Measurements from ENCODE around the gene SF3A2. TPM values are rescaled to one million over a fixed set of nuclear protein-coding genes. Genes with fewer than 3 reads are reported as not detected.

Gene SF3A2
- total RNA-seq, 1 donor from 2014 or later: 39.7 TPM

GRCh38 chr19:2239771-2240770, 3.4 kb downstream of the SF3A2 start:
- peak; percentile 33 for DNase-seq (ENCODE audit: low spot score)

- no peak for DNase-seq (ENCODE audit: low spot score)
Measured at GRCh38 chr19:2240881-2241760, 4.5 kb downstream of the SF3A2 start.

GRCh38 chr19:2242092-2242537, 5.5 kb downstream of the SF3A2 start:
- DNase-seq (ENCODE audit: low spot score): no peak

- no peak for DNase-seq (ENCODE audit: low spot score)
Measured at GRCh38 chr19:2242816-2243215, 6.2 kb downstream of the SF3A2 start.

GRCh38 chr19:2243274-2244124, 6.9 kb downstream of the SF3A2 start:
- DNase-seq (ENCODE audit: low spot score): no peak

- no peak for DNase-seq (ENCODE audit: low spot score)
Measured at GRCh38 chr19:2244125-2244411, 7.4 kb downstream of the SF3A2 start.

- DNase-seq (ENCODE audit: low spot score): no peak
Measured at GRCh38 chr19:2244486-2244885, 7.9 kb downstream of the SF3A2 start.

- no peak for DNase-seq (ENCODE audit: low spot score)
Measured at GRCh38 chr19:2245273-2245672, 8.6 kb downstream of the SF3A2 start.

- DNase-seq (ENCODE audit: low spot score): no peak
Measured at GRCh38 chr19:2246014-2246620, 9.5 kb downstream of the SF3A2 start.

- no peak for DNase-seq (ENCODE audit: low spot score)
Measured at GRCh38 chr19:2246801-2247361, 10.3 kb downstream of the SF3A2 start.

GRCh38 chr19:2247433-2248101, 10.9 kb downstream of the SF3A2 start:
- no peak for DNase-seq (ENCODE audit: low spot score)

- no peak for DNase-seq (ENCODE audit: low spot score)
Measured at GRCh38 chr19:2248136-2249009, 11.7 kb downstream of the SF3A2 start.

GRCh38 chr19:2249010-2249866, 12.6 kb downstream of the SF3A2 start, which contains the start of gene AMH:
TSS of gene AMH (plus strand) at chr19:2249323. CDS start at chr19:2249333, 10 bp downstream.
- DNase-seq (ENCODE audit: low spot score): no peak

GRCh38 chr19:2249880-2250765, 13.5 kb downstream of the SF3A2 start:
- no peak for DNase-seq (ENCODE audit: low spot score)

- DNase-seq (ENCODE audit: low spot score): no peak
Measured at GRCh38 chr19:2250766-2251105, 14.1 kb downstream of the SF3A2 start.

- no peak for DNase-seq (ENCODE audit: low spot score)
Measured at GRCh38 chr19:2251106-2252054, 14.8 kb downstream of the SF3A2 start.

All from umbilical cord (tissue), 2 donors.